Sigmoid colon (tissue), 7 donors: Measurements from ENCODE around the gene DEPDC4. TPM values are rescaled to one million over a fixed set of nuclear protein-coding genes. Genes with fewer than 3 reads are reported as not detected.
"Not testable (repeated sequence)": the region's sequence is repeated elsewhere in the genome, so short reads cannot be mapped to it uniquely, and the experiment has no call there.

Experiments
- DNase-seq: peaks from one replicate; pipeline ENCODE4 v3.0.0-alpha.2; 2019
- H3K27ac ChIP-seq, 4 donors: fragments of 200-600 bp; sonication (generic); one replicate each; pipeline ENCODE4 v1.5.1; 2016 to 2019; ENCODE audit warnings: mild to moderate bottlenecking in 1 of 4
- H3K27me3 ChIP-seq, 3 donors: fragments of 200-600 bp; sonication (generic); one replicate each; pipeline ENCODE4 v1.5.1; 2019; ENCODE audit warnings: mild to moderate bottlenecking in 1 of 3
- H3K36me3 ChIP-seq, 4 donors: fragments of 200-600 bp; sonication (generic); one replicate each; pipeline ENCODE4 v1.5.1; 2016 to 2019
- H3K4me1 ChIP-seq, 4 donors: fragments of 200-600 bp; sonication (generic); one replicate each; pipeline ENCODE4 v1.5.1; 2017 to 2019
- H3K4me3 ChIP-seq, 4 donors: fragments of 200-600 bp; sonication (generic); one replicate each; pipeline ENCODE4 v1.5.1; 2017 to 2019; ENCODE audit warnings: mild to moderate bottlenecking in 2 of 4, moderate library complexity in 1 of 4
- H3K9me3 ChIP-seq, 4 donors: fragments of 200-600 bp in 3 of 4; sonication (generic) in 3 of 4; one replicate each; pipeline versions ENCODE4 v1.5.1 to v1.6.1; 2013 to 2019
- CTCF ChIP-seq, 4 experiments: fragments of 450-650 bp in 3 of 4; fragments of 200-600 bp in 1 of 4; IDR thresholded peaks; one replicate each; pipeline ENCODE4 v1.5.1; 2016 to 2019; ENCODE audit warnings: antibody characterized with exemption in 4 of 4, mild to moderate bottlenecking in 3 of 4, moderate library complexity in 2 of 4
- EP300 ChIP-seq, 4 donors: sonication (generic); formaldehyde crosslinking; IDR thresholded peaks; one replicate each; pipeline ENCODE4 v1.6.1; 2017; ENCODE audit warnings: antibody characterized with exemption in 4 of 4
- POLR2A ChIP-seq, 2 donors: fragments of 450-650 bp; IDR thresholded peaks; one replicate each; pipeline ENCODE4 v1.6.1; 2016; ENCODE audit warnings: antibody characterized with exemption in 2 of 2, mild to moderate bottlenecking in 2 of 2, moderate library complexity in 2 of 2
- POLR2AphosphoS5 ChIP-seq, 4 donors: sonication (generic); formaldehyde crosslinking; IDR thresholded peaks; one replicate each; pipeline ENCODE4 v1.6.1; 2017; ENCODE audit warnings: antibody characterized with exemption in 4 of 4
- WGBS, 2 donors: extraction: QIAGEN DNeasy Blood & Tissue Kit; methylation state at CpG; one replicate each; pipeline ENCODE4 v1.1.7; 2013; 5-methylcytosine and 5-hydroxymethylcytosine counted together
- intact Hi-C: fragments of 100-400 bp; cut with DNase I; formaldehyde crosslinking; loops from one replicate; pipeline ENCODE4 v1.15.1; 2023
- polyA plus RNA-seq, 3 donors: library from polyadenylated mRNA; stranded (reverse); fragments of 200-250 nt; gene quantifications; one replicate each; pipeline ENCODE4 v1.2.3, GENCODE V29; 2013
- total RNA-seq, 4 donors: library from RNA; depleted of rRNA; stranded (reverse); fragments of >200 nt; gene quantifications; one replicate each; pipeline ENCODE4 v1.1.0, GENCODE V29; 2016
- donor health status: healthy with polysubstance abuse.
- donor health status: Bipolar disorder and iron deficiency.
- donor health status: healthy.

DEPDC4 gene
- total RNA-seq (under 1 TPM in 1 of 4 donors, not detected in 3; 0.82 TPM), polyA plus RNA-seq (1 to 10 TPM in 2 of 3 donors, under 1 TPM in 1; 0.60 to 1.2 (median 1.1) TPM)

- peak; percentile 99 for DNase-seq
- no peak for TF ChIP-seq EP300 (IDR thresholded peaks at IDR 0.05)
- peak; percentile 58 to 79 for TF ChIP-seq POLR2A (IDR thresholded peaks at IDR 0.05)
- no peak for TF ChIP-seq CTCF (IDR thresholded peaks at IDR 0.05)
- TF ChIP-seq POLR2AphosphoS5 (IDR thresholded peaks at IDR 0.05), result peak; percentile 56 to 82 (median 75)
- H3K27me3 ChIP-seq, result no peaks in the 10 kb centered on the region
- WGBS, 2 donors, result 0 to 1% methylated on average over 62 of the region's 62 CpGs
- no peaks in the 10 kb centered on the region for H3K36me3 ChIP-seq
- no peaks in the 10 kb centered on the region for H3K9me3 ChIP-seq
- H3K4me3 ChIP-seq, result peak within 1 kb of the TSS; percentile 80 to 99 (median 92)
- peaks cover 0 to 42% (median 29%) of the 10 kb centered on the region in 4 donors for H3K4me1 ChIP-seq
- intact Hi-C loops, result loop anchor here (2.0 kb wide), 3 partner anchors 66 to 306 kb away; partner anchors contain the start of genes ACTR6, BLTP3B and GAS2L3
- H3K27ac ChIP-seq, result peak within 1 kb of the TSS; percentile 94 to 99 (median 98)
Measured at GRCh38 chr12:100266835-100267602, at the start of gene DEPDC4, which contains the start of gene SCYL2. TSS of gene DEPDC4 (minus strand) at chr12:100267079. CDS start at chr12:100267076, 3 bp downstream. TSS of gene SCYL2 (plus strand) at chr12:100267177. CDS start at chr12:100282971, 15,794 bp downstream.

DNA sequence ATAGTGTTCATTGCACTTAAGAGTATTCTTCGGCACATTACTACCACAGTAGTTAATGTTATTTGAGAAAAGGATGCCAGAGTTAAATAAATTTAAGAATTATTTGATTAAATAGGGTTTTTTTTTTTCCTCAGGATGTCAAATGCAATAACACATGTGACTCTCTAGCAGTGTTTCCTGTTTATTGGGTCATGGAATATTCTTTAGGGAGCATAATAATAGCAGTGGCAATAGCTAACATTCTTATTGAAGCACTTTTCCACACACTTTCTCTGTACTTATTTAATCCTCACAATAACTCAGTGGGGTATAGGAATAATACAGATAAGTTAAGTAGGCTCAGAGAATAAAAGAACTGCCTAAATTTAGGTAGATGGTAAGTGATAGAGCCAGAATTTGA lies 44.4 kb upstream of the DEPDC4 start:
- Histone ChIP-seq H3K4me1 (no peaks in the 10 kb centered on the region), H3K27ac (no peak overlapping the region), H3K36me3 (peaks cover 0 to 57% (median 12%) of the 10 kb centered on the region in 4 donors), H3K9me3 (no peaks in the 10 kb centered on the region), H3K27me3 (no peaks in the 10 kb centered on the region), H3K4me3 (no peak overlapping the region)
- no peak for TF ChIP-seq POLR2AphosphoS5 (IDR thresholded peaks at IDR 0.05)
- no peak for TF ChIP-seq EP300 (IDR thresholded peaks at IDR 0.05)
- no peak for TF ChIP-seq POLR2A (IDR thresholded peaks at IDR 0.05)
- no peak for TF ChIP-seq CTCF (IDR thresholded peaks at IDR 0.05)
- intact Hi-C loops, result no loop called here
- 88 to 91% methylated on average over 1 of the region's 1 CpG for WGBS, 2 donors
- no peak for DNase-seq

DNA sequence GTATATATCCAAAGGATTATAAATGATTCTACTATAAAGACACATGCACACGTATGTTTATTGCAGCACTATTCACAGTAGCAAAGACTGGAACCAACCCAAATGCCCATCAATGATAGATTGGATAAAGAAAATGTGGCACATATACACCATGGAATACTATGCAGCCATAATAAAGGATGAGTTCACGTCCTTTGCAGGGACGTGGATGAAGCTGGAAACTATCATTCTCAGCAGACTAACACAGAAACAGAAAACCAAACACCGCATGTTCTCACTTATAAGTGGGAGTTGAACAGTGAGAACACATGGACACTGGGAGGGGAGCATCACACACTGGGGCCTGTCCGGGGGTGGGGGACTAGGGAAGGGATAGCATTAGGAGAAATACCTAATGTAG lies 41.3 kb upstream of the DEPDC4 start:
- H3K4me1 ChIP-seq, H3K27ac ChIP-seq, H3K27me3 ChIP-seq, DNase-seq, H3K4me3 ChIP-seq, H3K9me3 ChIP-seq, intact Hi-C loops: not testable (repeated sequence)
- 98 to 99% methylated on average over 5 of the region's 5 CpGs for WGBS, 2 donors
- peaks cover 0 to 48% (median 20%) of the 10 kb centered on the region in 4 donors for H3K36me3 ChIP-seq

GRCh38 chr12:100304334-100304733 lies 37.5 kb upstream of the DEPDC4 start:
- H3K9me3 ChIP-seq, H3K4me3 ChIP-seq, H3K27me3 ChIP-seq, intact Hi-C loops, H3K27ac ChIP-seq, H3K4me1 ChIP-seq, DNase-seq: not testable (repeated sequence)
- 96 to 98% methylated on average over 7 of the region's 7 CpGs for WGBS, 2 donors
- peaks cover 0 to 41% (median 24%) of the 10 kb centered on the region in 4 donors for H3K36me3 ChIP-seq

- TF ChIP-seq EP300 (IDR thresholded peaks at IDR 0.05) (no peak), POLR2AphosphoS5 (IDR thresholded peaks at IDR 0.05) (no peak), POLR2A (IDR thresholded peaks at IDR 0.05) (no peak), CTCF (IDR thresholded peaks at IDR 0.05) (no peak)
- Histone ChIP-seq H3K9me3 (no peaks in the 10 kb centered on the region), H3K4me3 (no peak overlapping the region), H3K27me3 (no peaks in the 10 kb centered on the region), H3K36me3 (peaks cover 0 to 46% (median 26%) of the 10 kb centered on the region in 4 donors), H3K27ac (no peak overlapping the region), H3K4me1 (no peaks in the 10 kb centered on the region)
- intact Hi-C loops, result no loop called here
- no peak for DNase-seq
- 95 to 96% methylated on average over 4 of the region's 4 CpGs for WGBS, 2 donors
Measured at GRCh38 chr12:100303831-100304230, 37.0 kb upstream of the DEPDC4 start.
